ENCODE results near the gene UBE2Q2. TPM values are rescaled to one million over a fixed set of nuclear protein-coding genes. Genes with fewer than 3 reads are reported as not detected.
A peak's percentile ranks its signal among the peaks of the same experiment; 100 is the strongest.

UBE2Q2 gene
- polyA plus RNA-seq, 1 of the 3 experiments (the other 2 are of a cell fraction), result 14.5 TPM

DNA sequence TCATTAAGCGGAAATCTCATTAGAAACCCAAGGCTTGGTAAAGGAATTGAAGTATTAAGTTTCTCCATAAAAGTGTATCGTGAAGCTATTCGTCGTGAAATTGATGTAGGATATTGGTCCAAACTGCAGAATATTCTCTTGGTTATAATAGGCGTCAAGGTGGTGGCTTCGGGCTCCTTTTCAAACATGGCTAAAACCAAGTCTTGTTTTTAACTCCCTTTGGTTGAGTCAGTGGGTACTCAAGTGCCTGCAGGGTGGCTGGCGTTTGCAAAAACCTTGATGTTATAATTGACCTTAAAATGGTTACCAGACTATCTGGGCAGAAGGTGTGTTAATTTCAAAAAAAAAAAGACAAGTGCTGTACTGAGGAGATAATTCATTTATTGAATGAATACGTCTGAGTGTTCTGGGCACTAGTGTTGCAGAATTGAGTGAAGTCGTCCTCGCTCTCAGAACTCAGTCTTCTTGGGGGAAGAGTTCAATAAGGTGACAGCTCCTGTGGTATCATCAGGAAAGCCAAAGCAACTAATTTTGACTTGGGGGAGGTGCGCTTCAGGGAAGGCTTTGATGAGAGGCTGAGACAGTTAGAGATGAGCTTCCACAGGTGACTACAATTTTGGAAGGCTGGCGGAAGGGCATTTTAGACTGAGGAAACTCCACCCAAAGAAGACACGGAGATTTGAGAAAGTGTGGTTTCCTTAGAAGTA is 1.5 kb downstream of the UBE2Q2 start:
- Histone ChIP-seq H2AFZ (ENCODE audit: low read depth) (peak overlapping the region; percentile 57), H3K4me2 (peak overlapping the region; percentile 73)
- CTCF ChIA-PET, result no interaction called here

More for the DNA sequence above, 1.5 kb downstream of the UBE2Q2 start:
- POLR2A ChIA-PET, result no interaction called here
- Histone ChIP-seq H3K9ac (peak overlapping the region; percentile 99), H4K20me1 (ENCODE audit: insufficient read depth) (peaks cover 52% of the 10 kb centered on the region), H3K27me3 (ENCODE audit: insufficient read depth) (no peaks in the 10 kb centered on the region), H3K36me3 (replicated peaks in 1 of 2; ENCODE audit: control insufficient read depth in 1 of 2, insufficient read depth in 2 of 2, low read length in 1 of 2) (peaks cover 0 to 19% of the 10 kb centered on the region in 2 experiments), H3K4me3 (ENCODE audit: low read depth in 2 of 2, low read length in 1 of 2) (peak overlapping the region; percentile 75 to 95), H3K9me3 (no peaks in the 10 kb centered on the region), H3F3A (replicated peaks; ENCODE audit: insufficient read depth) (peaks cover 29% of the 10 kb centered on the region), H3K4me1 (ENCODE audit: control insufficient read depth in 1 of 2, insufficient read depth in 2 of 2, low read depth in 1 of 2, low read length in 1 of 2) (peaks cover 11 to 21% of the 10 kb centered on the region in 2 experiments; a peak in 3 of 4 replicates), H3K9me2 (no peaks in the 10 kb centered on the region), H3K27ac (ENCODE audit: low read depth in 2 of 2, low read length in 1 of 2) (peak overlapping the region in 1 of 2 experiments; percentile 69; a peak in 2 of 4 replicates), H3K79me2 (ENCODE audit: insufficient read depth) (peaks cover 57% of the 10 kb centered on the region)
- no peak for DNase-seq
- TF ChIP-seq, protein P1, sequence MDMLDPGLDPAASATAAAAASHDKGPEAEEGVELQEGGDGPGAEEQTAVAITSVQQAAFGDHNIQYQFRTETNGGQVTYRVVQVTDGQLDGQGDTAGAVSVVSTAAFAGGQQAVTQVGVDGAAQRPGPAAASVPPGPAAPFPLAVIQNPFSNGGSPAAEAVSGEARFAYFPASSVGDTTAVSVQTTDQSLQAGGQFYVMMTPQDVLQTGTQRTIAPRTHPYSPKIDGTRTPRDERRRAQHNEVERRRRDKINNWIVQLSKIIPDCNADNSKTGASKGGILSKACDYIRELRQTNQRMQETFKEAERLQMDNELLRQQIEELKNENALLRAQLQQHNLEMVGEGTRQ (IDR thresholded peaks at IDR 0.05; ENCODE audit: borderline replicate concordance, low read depth, low read length), result no peak
- TF ChIP-seq SMC3 (IDR thresholded peaks at IDR 0.05; ENCODE audit: low read depth, low read length) (no peak), TEAD4 (IDR thresholded peaks at IDR 0.05; ENCODE audit: borderline replicate concordance, insufficient read depth) (no peak), RCOR1 (IDR thresholded peaks at IDR 0.05; ENCODE audit: low read length) (no peak), JUND (IDR thresholded peaks at IDR 0.05) (no peak), MXI1 (IDR thresholded peaks at IDR 0.05; ENCODE audit: low read depth, low read length) (no peak), TAF1 (IDR thresholded peaks at IDR 0.05; ENCODE audit: borderline replicate concordance, low read depth, low read length) (no peak), FOXJ3 (CRISPR knock-in tag; IDR thresholded peaks at IDR 0.05) (no peak)
- TF ChIP-seq, protein P2, sequence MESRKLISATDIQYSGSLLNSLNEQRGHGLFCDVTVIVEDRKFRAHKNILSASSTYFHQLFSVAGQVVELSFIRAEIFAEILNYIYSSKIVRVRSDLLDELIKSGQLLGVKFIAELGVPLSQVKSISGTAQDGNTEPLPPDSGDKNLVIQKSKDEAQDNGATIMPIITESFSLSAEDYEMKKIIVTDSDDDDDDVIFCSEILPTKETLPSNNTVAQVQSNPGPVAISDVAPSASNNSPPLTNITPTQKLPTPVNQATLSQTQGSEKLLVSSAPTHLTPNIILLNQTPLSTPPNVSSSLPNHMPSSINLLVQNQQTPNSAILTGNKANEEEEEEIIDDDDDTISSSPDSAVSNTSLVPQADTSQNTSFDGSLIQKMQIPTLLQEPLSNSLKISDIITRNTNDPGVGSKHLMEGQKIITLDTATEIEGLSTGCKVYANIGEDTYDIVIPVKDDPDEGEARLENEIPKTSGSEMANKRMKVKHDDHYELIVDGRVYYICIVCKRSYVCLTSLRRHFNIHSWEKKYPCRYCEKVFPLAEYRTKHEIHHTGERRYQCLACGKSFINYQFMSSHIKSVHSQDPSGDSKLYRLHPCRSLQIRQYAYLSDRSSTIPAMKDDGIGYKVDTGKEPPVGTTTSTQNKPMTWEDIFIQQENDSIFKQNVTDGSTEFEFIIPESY (IDR thresholded peaks at IDR 0.05; ENCODE audit: borderline replicate concordance, low read depth), result no peak
- TF ChIP-seq, protein P3, sequence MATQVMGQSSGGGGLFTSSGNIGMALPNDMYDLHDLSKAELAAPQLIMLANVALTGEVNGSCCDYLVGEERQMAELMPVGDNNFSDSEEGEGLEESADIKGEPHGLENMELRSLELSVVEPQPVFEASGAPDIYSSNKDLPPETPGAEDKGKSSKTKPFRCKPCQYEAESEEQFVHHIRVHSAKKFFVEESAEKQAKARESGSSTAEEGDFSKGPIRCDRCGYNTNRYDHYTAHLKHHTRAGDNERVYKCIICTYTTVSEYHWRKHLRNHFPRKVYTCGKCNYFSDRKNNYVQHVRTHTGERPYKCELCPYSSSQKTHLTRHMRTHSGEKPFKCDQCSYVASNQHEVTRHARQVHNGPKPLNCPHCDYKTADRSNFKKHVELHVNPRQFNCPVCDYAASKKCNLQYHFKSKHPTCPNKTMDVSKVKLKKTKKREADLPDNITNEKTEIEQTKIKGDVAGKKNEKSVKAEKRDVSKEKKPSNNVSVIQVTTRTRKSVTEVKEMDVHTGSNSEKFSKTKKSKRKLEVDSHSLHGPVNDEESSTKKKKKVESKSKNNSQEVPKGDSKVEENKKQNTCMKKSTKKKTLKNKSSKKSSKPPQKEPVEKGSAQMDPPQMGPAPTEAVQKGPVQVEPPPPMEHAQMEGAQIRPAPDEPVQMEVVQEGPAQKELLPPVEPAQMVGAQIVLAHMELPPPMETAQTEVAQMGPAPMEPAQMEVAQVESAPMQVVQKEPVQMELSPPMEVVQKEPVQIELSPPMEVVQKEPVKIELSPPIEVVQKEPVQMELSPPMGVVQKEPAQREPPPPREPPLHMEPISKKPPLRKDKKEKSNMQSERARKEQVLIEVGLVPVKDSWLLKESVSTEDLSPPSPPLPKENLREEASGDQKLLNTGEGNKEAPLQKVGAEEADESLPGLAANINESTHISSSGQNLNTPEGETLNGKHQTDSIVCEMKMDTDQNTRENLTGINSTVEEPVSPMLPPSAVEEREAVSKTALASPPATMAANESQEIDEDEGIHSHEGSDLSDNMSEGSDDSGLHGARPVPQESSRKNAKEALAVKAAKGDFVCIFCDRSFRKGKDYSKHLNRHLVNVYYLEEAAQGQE (IDR thresholded peaks at IDR 0.05; ENCODE audit: low read depth, low read length), result no peak
- 47% methylated on average over 13 of the region's 13 CpGs for WGBS (ENCODE audit: low lambda C conversion rate)
